WI38 (cell line): ENCODE data around the gene TMEM139.

ENCODE experiments used
- H3K4me3 ChIP-seq: 2 replicates; pipeline ENCODE4 v1.5.1; 2011; ENCODE audit warnings: low read depth, mild to moderate bottlenecking, control low read depth, low read length
- TF ChIP-seq, protein P1 (sequence below): IDR thresholded peaks from 2 replicates; pipeline ENCODE4 v1.5.1; 2012; ENCODE audit warnings: low read depth, mild to moderate bottlenecking, control low read depth, low read length

Gene TMEM139

DNA sequence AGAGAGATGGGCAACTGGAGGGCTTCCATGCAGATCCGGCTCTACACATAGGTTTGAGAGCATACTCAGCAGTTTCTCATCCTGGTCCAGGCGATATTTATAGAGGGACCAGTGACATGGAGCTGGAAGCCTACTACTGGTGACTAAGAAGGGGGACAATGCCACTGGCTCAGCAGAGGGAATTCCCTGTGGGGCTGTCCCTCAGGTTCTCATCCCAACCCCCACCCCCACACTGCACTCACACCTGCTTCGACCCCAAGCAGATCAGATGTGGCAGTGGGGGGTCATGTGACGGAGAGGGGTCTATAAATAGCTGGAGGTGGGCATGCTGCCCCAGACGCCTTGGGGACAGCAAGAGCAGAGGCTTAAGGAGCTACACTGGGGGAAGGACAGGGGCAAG is 31.0 kb downstream of the TMEM139 start, which contains the start of gene CLCN1:
Gene CLCN1 (plus strand): TSS at position 336 of the 400 bp plus-strand sequence. CDS start 102 bp downstream, outside the sequence.
- no peak within 1 kb of the TSS for H3K4me3 ChIP-seq
- TF ChIP-seq, protein P1, sequence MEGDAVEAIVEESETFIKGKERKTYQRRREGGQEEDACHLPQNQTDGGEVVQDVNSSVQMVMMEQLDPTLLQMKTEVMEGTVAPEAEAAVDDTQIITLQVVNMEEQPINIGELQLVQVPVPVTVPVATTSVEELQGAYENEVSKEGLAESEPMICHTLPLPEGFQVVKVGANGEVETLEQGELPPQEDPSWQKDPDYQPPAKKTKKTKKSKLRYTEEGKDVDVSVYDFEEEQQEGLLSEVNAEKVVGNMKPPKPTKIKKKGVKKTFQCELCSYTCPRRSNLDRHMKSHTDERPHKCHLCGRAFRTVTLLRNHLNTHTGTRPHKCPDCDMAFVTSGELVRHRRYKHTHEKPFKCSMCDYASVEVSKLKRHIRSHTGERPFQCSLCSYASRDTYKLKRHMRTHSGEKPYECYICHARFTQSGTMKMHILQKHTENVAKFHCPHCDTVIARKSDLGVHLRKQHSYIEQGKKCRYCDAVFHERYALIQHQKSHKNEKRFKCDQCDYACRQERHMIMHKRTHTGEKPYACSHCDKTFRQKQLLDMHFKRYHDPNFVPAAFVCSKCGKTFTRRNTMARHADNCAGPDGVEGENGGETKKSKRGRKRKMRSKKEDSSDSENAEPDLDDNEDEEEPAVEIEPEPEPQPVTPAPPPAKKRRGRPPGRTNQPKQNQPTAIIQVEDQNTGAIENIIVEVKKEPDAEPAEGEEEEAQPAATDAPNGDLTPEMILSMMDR = no peak

GRCh38 chr7:143316492-143316891 is 31.7 kb downstream of the TMEM139 start:
- H3K4me3 ChIP-seq = no peak overlapping the region
- TF ChIP-seq, protein P1 = no peak

- TF ChIP-seq, protein P1 = no peak
Measured at GRCh38 chr7:143318661-143319060, 33.9 kb downstream of the TMEM139 start.

DNA sequence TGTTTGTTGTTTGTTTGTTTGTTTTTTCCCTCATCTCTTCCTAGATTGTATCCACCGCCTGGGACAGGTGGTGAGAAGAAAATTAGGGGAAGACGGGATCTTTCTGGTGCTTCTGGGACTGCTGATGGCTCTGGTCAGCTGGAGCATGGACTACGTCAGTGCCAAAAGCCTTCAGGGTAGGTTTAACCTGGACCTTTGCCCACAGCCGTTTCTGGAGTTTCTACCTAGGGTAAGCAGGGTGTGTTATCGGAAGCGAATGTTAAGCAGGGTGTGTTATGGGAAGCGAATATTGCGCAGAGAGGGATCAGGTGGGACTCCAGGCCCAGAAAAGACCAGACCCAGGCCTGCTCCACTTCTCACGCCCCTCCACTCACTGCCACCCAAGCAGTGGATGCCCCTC is 35.9 kb downstream of the TMEM139 start:
- TF ChIP-seq, protein P1 = no peak
- H3K4me3 ChIP-seq = no peak overlapping the region

More at GRCh38 chr7:143318661-143319060, 33.9 kb downstream of the TMEM139 start:
- H3K4me3 ChIP-seq = no peak overlapping the region

DNA sequence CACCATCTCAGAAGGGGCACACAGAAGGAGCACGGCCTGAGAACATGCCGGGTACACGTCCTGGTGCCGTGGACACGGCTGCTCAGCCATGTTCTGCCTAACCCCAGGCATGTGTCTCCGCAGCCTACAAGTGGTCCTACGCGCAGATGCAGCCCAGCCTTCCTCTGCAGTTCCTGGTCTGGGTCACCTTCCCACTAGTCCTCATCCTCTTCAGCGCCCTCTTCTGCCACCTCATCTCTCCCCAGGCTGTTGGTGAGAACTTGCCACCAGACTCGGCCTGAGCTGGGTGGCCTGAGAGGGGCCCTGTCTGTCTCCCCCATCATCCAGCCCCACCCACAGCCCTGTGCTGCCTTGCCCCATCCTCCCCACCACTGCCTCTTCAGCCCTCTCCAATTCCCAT is 36.5 kb downstream of the TMEM139 start:
- no peak overlapping the region for H3K4me3 ChIP-seq
- TF ChIP-seq, protein P1 = no peak

DNA sequence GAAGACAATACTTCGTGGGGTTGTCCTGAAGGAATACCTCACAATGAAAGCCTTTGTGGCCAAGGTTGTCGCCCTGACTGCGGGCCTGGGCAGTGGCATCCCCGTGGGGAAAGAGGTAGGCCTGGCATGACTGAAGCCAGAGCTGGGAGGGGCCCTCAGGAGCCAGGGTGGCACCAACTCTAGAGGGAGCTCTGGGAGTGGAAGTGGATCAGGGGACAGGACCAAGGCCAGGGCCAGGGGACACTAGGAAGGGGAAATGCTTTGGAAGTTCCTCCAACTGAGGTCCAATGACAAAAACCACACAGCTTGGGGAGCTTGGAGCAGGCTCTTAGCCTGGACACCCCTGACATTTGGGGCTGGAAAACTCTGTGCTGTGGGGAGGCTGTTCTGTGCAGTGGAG is 37.0 kb downstream of the TMEM139 start:
- no peak overlapping the region for H3K4me3 ChIP-seq
- TF ChIP-seq, protein P1 = no peak

GRCh38 chr7:143322760-143323633 is 38.2 kb downstream of the TMEM139 start:
- TF ChIP-seq, protein P1 = no peak
- H3K4me3 ChIP-seq = no peak overlapping the region
